ENCODE data around the gene LDLR. TPM values are rescaled to one million over a fixed set of nuclear protein-coding genes. Genes with fewer than 3 reads are reported as not detected.
"Not testable (repeated sequence)": the region's sequence is repeated elsewhere in the genome, so short reads cannot be mapped to it uniquely, and the experiment has no call there.

LDLR gene
- total RNA-seq, 1 donor, result 157 TPM

DNA sequence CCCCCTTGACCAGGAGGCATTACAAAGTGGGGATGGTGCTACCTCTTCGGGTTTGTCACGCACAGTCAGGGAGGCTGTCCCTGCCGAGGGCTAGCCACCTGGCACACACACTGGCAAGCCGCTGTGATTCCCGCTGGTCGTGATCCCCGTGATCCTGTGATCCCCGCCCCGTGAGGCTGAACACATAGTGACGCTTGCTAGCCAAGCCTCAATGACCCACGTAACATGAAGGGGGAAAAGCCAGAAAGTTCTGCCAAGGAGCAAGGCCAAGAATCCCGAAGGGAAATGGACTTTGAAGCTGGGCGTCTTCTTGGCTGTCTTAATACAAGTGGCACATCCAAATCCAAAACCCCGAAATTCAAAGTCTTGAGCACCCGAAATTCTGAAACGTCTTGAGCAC lies 13.7 kb downstream of the LDLR start:
- no peak for DNase-seq (ENCODE audit: low read depth in 2 of 3, low spot score in 2 of 3)

GRCh38 chr19:11103667-11104066 lies 14.4 kb downstream of the LDLR start:
- not testable (repeated sequence) for DNase-seq (ENCODE audit: low read depth in 2 of 3, low spot score in 2 of 3)

GRCh38 chr19:11105014-11105636 lies 15.9 kb downstream of the LDLR start:
- no peak for DNase-seq (ENCODE audit: low read depth in 2 of 3, low spot score in 2 of 3)

DNA sequence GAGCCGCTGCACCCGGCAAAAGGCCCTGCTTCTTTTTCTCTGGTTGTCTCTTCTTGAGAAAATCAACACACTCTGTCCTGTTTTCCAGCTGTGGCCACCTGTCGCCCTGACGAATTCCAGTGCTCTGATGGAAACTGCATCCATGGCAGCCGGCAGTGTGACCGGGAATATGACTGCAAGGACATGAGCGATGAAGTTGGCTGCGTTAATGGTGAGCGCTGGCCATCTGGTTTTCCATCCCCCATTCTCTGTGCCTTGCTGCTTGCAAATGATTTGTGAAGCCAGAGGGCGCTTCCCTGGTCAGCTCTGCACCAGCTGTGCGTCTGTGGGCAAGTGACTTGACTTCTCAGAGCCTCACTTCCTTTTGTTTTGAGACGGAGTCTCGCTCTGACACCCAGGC lies 17.2 kb downstream of the LDLR start:
- DNase-seq (ENCODE audit: low read depth in 2 of 3, low spot score in 2 of 3), result no peak

- no peak for DNase-seq (ENCODE audit: low read depth in 2 of 3, low spot score in 2 of 3)
Measured at GRCh38 chr19:11108746-11109145, 19.5 kb downstream of the LDLR start.

GRCh38 chr19:11111117-11111770 lies 22.0 kb downstream of the LDLR start:
- DNase-seq (ENCODE audit: low read depth in 2 of 3, low spot score in 2 of 3), result no peak

- DNase-seq (ENCODE audit: low read depth in 2 of 3, low spot score in 2 of 3), result no peak
Measured at GRCh38 chr19:11111771-11112144, 22.5 kb downstream of the LDLR start.

- no peak for DNase-seq (ENCODE audit: low read depth in 2 of 3, low spot score in 2 of 3)
Measured at GRCh38 chr19:11113140-11113708, 24.0 kb downstream of the LDLR start.

- no peak for DNase-seq (ENCODE audit: low read depth in 2 of 3, low spot score in 2 of 3)
Measured at GRCh38 chr19:11115042-11115441, 25.8 kb downstream of the LDLR start.

DNA sequence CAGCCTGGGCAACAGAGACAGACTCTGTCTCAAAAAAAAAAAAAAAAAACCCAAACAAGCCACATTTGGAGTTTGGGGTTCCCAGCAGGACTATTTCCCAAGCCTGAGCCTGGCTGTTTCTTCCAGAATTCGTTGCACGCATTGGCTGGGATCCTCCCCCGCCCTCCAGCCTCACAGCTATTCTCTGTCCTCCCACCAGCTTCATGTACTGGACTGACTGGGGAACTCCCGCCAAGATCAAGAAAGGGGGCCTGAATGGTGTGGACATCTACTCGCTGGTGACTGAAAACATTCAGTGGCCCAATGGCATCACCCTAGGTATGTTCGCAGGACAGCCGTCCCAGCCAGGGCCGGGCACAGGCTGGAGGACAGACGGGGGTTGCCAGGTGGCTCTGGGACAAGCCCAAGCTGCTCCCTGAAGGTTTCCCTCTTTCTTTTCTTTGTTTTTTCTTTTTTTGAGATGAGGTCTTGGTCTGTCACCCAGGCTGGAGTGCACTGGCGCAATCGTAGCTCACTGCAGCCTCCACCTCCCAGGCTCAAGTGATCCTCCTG lies 26.7 kb downstream of the LDLR start:
- no peak for DNase-seq (ENCODE audit: low read depth in 2 of 3, low spot score in 2 of 3)

DNA sequence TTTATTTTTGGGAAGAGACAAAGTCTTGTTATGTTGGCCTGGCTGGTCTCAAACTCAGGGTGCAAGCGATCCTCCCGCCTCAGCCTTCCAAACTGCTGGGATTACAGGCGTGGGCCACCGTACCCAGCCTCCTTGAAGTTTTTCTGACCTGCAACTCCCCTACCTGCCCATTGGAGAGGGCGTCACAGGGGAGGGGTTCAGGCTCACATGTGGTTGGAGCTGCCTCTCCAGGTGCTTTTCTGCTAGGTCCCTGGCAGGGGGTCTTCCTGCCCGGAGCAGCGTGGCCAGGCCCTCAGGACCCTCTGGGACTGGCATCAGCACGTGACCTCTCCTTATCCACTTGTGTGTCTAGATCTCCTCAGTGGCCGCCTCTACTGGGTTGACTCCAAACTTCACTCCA lies 27.2 kb downstream of the LDLR start:
- no peak for DNase-seq (ENCODE audit: low read depth in 2 of 3, low spot score in 2 of 3)

GRCh38 chr19:11121963-11122362 lies 32.7 kb downstream of the LDLR start:
- not testable (repeated sequence) for DNase-seq (ENCODE audit: low read depth in 2 of 3, low spot score in 2 of 3)

GRCh38 chr19:11123114-11123513 lies 33.9 kb downstream of the LDLR start:
- DNase-seq (ENCODE audit: low read depth in 2 of 3, low spot score in 2 of 3), result no peak

GRCh38 chr19:11124157-11124556 lies 34.9 kb downstream of the LDLR start:
- not testable (repeated sequence) for DNase-seq (ENCODE audit: low read depth in 2 of 3, low spot score in 2 of 3)

DNA sequence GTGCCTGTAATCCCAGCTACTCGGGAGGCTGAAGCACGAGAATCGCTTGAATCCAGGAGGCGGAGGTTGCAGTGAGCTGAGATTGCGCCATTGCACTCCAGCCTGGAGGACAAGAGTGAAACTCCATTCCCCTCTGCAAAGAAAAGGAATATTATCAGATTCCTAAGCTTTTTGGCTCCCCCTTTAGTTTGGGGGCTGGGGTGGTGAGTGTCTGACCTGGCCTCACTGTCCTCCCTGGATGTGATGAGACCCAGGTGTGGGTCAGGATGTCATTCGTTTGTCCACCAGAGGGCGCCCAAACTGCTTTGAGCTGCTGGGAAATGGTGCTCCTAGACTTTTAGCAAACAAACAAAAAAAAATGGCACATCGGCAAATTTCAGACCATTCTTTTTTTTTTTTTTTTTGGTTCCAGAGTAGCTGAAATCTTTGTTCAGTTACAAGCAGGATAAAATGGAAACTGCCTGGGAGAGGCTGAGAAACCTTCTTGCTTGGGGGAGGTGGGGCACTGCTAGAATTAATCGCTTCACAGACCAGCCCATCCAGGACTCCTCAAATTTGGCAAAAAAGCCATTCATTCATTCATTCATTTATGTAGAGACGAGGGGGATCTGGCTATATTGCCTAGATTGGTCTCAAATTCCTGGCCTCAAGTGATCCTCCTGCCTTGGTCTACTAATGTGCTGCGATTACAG lies 36.9 kb downstream of the LDLR start:
- peak; percentile 66 to 87 (median 72) for DNase-seq (ENCODE audit: low read depth in 2 of 3, low spot score in 2 of 3)

- DNase-seq (ENCODE audit: low read depth in 2 of 3, low spot score in 2 of 3), result no peak
Measured at GRCh38 chr19:11127905-11128304, 38.6 kb downstream of the LDLR start.

DNA sequence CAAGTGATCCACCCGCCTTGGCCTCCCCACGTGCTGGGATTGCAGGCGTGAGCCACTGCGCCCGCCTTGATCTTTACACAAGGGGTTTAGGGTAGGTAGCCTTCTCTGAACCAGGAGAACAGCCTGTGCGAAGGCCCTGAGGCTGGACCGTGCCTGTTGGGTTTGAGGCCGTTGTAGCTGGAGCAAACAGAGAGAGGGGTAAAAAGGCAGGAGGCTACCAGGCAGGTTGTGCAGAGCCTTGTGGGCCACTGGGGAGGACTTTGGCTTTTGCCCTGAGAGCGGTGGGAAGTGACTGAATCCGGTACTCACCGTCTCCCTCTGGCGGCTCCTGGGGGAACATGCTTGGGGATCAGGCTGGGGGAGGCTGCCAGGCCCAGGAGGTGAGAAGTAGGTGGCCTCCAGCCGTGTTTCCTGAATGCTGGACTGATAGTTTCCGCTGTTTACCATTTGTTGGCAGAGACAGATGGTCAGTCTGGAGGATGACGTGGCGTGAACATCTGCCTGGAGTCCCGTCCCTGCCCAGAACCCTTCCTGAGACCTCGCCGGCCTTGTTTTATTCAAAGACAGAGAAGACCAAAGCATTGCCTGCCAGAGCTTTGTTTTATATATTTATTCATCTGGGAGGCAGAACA lies 41.7 kb downstream of the LDLR start:
- peak; percentile 49 to 84 (median 66) for DNase-seq (ENCODE audit: low read depth in 2 of 3, low spot score in 2 of 3)

DNA sequence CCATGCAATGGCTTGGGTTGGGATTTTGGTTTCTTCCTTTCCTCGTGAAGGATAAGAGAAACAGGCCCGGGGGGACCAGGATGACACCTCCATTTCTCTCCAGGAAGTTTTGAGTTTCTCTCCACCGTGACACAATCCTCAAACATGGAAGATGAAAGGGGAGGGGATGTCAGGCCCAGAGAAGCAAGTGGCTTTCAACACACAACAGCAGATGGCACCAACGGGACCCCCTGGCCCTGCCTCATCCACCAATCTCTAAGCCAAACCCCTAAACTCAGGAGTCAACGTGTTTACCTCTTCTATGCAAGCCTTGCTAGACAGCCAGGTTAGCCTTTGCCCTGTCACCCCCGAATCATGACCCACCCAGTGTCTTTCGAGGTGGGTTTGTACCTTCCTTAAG lies 42.2 kb downstream of the LDLR start:
- DNase-seq (ENCODE audit: low read depth in 2 of 3, low spot score in 2 of 3), result no peak

- no peak for DNase-seq (ENCODE audit: low read depth in 2 of 3, low spot score in 2 of 3)
Measured at GRCh38 chr19:11136400-11137101, 47.3 kb downstream of the LDLR start.

Measured in hematopoietic multipotent progenitor cell (in vitro differentiated cells).